Uterus (tissue), 2 donors: ENCODE measurements around the gene RASAL2.

Experiments used
- POLR2A ChIP-seq, 2 donors: fragments of 450-650 bp; IDR thresholded peaks; one replicate each; pipeline ENCODE4 v1.6.1; 2016; ENCODE audit warnings: antibody characterized with exemption in 2 of 2, mild to moderate bottlenecking in 1 of 2, moderate library complexity in 1 of 2
- TF ChIP-seq, protein P1 (sequence below), 4 experiments: fragments of 200-600 bp in 2 of 4; fragments of 450-650 bp in 2 of 4; sonication (generic) in 2 of 4; IDR thresholded peaks; one replicate each; pipeline ENCODE4 v1.5.1; 2016 to 2019; ENCODE audit warnings: antibody characterized with exemption in 4 of 4, mild to moderate bottlenecking in 2 of 4, moderate library complexity in 1 of 4

GRCh38 chr1:178434360-178434759 is 340.5 kb downstream of the RASAL2 start:
- TF ChIP-seq, protein P1, sequence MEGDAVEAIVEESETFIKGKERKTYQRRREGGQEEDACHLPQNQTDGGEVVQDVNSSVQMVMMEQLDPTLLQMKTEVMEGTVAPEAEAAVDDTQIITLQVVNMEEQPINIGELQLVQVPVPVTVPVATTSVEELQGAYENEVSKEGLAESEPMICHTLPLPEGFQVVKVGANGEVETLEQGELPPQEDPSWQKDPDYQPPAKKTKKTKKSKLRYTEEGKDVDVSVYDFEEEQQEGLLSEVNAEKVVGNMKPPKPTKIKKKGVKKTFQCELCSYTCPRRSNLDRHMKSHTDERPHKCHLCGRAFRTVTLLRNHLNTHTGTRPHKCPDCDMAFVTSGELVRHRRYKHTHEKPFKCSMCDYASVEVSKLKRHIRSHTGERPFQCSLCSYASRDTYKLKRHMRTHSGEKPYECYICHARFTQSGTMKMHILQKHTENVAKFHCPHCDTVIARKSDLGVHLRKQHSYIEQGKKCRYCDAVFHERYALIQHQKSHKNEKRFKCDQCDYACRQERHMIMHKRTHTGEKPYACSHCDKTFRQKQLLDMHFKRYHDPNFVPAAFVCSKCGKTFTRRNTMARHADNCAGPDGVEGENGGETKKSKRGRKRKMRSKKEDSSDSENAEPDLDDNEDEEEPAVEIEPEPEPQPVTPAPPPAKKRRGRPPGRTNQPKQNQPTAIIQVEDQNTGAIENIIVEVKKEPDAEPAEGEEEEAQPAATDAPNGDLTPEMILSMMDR (IDR thresholded peaks at IDR 0.05) = no peak
- TF ChIP-seq POLR2A (IDR thresholded peaks at IDR 0.05) = no peak
